T follicular helper cell (primary cell): Measurements from ENCODE around the gene VN1R2.
"Not testable (repeated sequence)": the region's sequence is repeated elsewhere in the genome, so short reads cannot be mapped to it uniquely, and the experiment has no call there.

Experiments used
- DNase-seq: peaks from one replicate; pipeline ENCODE4 v3.0.0-alpha.2; 2020; ENCODE audit warnings: low read depth
- total RNA-seq, 2 experiments: gene quantifications; one replicate each; lab custom pipeline; 2026; lab: John Stamatoyannopoulos, UW

The VN1R2 gene, protein sequence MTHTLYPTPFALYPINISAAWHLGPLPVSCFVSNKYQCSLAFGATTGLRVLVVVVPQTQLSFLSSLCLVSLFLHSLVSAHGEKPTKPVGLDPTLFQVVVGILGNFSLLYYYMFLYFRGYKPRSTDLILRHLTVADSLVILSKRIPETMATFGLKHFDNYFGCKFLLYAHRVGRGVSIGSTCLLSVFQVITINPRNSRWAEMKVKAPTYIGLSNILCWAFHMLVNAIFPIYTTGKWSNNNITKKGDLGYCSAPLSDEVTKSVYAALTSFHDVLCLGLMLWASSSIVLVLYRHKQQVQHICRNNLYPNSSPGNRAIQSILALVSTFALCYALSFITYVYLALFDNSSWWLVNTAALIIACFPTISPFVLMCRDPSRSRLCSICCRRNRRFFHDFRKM
- total RNA-seq, result 0 reads per million in 2 experiments

DNA sequence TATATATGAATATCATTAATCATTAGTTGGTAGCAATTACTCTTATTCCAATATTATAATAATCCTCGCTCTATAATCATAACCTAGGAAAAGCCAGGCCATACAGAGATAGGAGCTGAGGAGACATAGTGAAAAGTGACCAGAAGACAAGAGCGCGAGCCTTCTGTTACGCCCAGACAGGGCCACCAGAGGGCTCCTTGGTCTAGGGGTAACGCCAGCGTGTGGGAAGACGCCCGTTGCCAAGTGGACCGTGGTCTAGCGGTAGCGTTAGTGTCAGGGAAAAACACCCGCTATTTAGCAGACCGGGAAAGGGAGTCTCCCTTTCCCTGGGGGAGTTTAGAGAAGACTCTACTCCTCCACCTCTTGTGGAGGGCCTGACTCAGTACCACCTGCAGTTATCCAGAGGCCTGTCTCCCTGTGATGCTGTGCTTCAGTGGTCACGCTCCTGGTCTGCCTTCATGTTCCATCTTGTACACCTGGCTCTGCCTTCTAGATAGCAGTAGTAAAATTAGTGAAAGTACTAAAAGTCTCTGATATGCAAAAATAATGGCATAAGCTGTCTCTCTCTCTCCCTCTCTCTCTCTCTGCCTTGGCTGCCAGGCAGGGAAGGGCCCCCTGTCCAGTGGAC is at the start of gene VN1R2:
Gene VN1R2, plus strand, starts transcription at position 578 of the 628 bp plus-strand sequence. CDS start 84 bp downstream, outside the sequence.
- DNase-seq, result not testable (repeated sequence)

DNA sequence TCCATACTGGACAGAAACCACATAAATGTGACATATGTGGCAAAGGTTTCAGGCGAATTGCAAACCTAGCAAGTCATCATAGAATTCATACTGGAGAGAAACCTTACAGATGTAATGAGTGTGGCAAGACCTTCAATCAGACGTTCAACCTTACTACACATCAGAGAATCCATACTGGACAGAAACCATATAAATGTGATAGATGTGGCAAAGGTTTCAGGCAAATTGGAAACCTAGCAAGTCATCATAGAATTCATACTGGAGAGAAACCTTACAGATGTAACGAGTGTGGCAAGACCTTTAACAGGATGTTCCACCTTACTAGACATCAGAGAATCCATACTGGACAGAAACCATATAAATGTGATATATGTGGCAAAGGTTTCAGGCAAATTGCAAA is 46.5 kb upstream of the VN1R2 start:
- not testable (repeated sequence) for DNase-seq

DNA sequence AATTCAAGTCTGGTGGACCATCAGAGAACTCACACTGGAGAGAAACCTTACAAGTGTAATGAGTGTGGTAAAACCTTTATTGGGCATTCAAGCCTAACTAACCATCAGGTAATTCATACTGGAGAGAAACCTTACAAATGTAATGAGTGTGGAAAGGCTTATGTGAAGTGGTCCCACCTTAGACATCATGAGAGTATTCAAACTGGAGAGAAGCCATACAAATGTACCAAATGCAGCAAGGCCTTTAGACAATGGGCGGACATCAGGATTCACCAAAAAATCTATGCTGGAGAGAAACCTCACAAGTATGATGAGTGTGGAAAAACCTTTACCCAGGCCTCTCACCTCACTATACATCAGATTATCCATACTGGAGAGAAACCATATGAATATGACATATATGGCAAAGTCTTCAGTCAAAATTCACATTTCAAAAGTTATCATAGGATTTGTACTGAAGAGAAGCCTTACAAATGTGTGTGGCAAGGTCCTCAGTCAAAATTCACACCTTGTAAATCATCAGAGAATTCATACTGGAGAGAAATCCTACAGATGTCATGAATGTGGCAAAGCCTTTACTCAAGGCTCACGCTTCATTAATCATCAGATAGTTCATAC is 45.3 kb upstream of the VN1R2 start:
- no peak for DNase-seq

DNA sequence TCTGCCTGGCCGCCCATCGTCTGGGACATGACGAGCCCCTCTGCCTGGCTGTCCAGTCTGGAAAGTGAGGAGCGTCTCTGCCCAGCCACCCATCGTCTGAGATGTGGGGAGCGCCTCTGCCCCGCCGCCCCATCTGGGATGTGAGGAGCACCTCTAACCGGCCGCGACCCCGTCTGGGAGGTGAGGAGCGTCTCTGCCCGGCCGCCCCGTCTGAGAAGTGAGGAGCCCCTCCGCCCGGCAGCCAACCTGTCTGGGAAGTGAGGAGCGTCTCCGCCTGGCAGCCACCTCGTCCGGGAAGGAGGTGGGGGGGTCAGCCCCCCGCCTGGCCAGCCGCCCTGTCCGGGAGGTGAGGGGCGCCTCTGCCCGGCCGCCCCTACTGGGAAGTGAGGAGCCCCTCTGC is 35.4 kb upstream of the VN1R2 start:
- not testable (repeated sequence) for DNase-seq

DNA sequence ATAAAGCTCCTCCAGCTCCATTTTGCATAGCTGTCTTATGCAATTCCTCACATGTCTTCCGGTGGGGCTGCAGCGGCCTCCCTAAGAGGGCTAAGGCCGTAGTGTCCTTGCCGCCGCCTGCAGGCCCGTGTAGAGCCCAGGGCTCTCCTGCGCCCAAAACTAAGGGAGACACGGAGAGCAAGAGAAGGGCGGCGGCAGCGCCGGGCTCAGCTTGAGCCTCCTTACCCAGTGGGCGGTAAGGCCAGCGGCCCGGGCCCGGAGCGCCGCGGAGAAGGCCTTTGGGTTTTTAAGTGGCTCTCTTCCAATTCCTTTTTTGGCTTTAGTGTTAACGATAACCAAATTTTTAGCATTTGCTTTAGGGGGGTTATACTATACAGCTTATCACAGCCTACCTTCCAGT is 33.5 kb upstream of the VN1R2 start:
- no peak for DNase-seq

DNA sequence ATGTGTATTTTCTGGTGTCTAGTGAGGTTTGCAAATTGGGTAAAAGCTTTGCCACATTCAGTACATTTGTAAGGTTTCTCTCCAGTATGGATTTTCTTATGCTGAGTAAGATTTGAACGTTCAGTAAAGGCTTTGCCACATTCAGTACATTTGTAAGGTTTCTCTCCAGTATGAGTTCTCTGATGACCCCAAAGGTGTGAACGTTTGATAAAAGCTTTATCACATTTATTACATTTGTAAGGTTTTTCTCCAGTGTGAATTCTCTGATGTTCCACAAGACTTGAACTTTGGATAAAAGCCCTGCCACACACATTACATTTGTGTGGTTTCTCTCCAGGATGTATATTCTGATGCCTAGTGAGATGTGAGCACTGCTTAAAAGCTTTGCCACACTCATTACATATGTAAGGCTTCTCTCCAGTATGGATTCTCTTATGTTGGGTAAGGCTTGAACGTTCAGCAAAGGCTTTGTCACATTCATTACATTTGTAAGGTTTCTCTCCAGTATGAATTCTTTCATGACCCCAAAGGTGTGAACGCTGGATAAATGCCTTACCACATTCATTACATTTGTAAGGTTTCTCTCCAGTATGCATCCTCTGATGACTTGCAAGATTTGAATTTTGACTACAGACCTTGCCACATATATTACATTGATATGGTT is 20.8 kb upstream of the VN1R2 start:
- DNase-seq, result no peak

DNA sequence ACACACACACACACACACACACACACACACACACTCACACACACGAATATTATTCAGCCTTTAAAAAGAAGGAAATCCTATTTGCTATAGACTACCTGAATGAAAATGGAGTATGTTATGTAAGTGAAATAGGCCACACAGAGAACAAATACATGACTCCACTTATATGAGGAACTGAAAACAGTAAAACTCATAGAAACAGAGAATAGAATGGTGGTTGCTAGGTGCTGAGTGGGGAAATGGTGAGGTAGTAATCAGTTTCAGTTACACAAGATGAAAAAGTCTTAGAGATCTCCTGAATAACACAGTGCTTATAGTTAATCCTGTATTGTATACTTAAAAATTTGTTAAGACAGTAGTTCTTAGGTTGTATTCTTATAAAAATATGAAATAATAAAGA is 11.6 kb upstream of the VN1R2 start:
- no peak for DNase-seq

DNA sequence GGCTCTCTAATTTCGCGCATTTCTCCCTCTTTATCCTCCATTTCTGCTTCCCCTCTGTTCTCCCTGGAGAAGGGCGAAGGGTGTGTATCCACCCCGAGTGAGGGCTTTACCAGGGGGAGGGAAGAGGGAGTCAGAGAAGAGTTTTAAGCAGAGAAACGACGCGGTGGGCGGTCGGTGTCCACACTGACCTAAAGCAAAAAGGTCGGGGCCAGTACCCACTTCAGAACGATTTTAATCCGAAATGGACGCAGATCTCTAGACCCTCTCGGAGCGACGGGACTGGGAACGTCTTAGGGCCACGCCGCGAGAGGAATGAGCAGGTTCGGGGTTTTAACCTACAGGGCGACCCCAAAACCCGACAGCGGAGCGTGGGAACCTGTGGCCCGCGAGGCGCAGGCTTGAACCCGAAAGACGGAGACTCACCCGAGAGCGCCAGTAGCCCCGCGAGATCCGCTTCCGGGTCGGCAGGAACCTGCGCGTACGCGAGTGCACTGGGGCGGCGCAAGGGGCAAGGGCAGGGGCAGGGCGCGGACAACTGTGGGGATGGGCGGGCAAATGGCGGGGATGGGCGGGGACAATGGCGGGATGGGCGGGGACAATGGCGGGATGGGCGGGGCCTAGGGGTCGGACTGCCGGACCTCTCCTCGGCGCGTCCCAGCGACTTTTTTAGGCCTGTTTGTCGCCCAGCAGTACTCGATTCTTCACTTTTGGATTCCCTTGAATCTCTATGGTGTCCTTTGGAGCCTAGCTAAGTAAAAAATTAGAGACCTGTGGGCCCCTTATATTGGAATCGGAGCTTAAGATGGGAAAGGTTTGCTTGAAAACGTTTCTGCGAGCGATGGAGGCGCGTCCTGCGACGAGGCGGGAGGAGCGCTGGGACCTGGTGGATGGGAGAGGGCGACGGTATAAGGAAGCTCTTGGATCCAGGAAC is 3.4 kb upstream of the VN1R2 start, which contains the start of gene ZNF677:
Gene ZNF677, minus strand, starts transcription at position 463 of the 931 bp plus-strand sequence. CDS start 3,323 bp downstream, outside the sequence.
- DNase-seq, result peak; percentile 56

DNA sequence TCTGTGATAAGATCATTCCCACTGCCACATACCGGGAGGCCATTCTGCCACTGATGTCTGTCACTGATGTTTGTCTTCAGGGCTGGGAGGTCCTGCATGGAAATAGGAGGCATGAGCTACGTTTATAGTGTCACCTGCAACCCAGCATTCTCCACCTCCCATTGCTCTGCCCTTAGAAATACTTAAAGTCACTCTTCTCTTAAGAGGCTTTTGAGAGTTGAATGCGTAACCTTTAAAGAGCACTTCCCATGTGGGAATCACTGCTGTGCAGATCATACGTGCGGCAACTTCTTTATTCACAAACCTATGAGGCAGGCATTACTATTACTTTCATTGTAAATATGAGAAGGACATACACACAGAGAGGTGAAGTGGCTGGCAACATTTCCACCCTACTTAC is 9.5 kb downstream of the VN1R2 start, which contains the start of gene VN1R4:
Gene VN1R4, minus strand, starts transcription at position 101 of the 400 bp plus-strand sequence. Its CDS starts 58 bp downstream, at position 43.
- not testable (repeated sequence) for DNase-seq

DNA sequence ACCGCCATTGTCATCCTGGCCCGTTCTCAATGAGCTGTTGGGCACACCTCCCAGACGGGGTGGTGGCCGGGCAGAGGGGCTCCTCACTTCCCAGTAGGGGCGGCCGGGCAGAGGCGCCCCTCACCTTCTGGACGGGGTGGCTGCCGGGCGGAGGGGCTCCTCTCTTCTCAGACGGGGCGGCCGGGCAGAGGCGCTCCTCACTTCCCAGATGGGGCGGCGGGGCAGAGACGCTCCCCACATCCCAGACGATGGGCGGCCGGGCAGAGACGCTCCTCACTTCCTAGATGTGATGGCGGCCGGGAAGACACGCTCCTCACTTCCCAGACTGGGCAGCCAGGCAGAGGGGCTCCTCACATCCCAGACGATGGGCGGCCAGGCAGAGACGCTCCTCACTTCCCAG is 11.8 kb downstream of the VN1R2 start:
- DNase-seq, result not testable (repeated sequence)

DNA sequence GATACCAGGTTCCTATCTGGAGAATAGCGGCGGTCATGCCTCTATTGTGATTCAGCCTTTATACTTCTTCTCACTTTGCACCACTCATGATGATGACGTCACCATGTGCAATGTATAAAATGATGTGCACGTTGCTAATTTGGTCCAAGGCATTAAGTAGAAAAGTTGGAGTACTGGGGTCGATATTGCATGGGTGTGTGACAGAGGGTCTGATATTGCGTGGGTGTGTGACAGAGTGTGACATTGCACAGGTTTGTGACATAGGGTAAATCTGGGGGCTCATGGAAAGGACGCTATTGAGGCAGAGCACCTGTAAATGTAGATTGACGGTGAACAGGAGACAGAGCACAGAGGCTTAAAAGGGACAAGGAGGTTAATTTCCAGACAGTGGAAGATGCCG is 14.0 kb downstream of the VN1R2 start:
- no peak for DNase-seq

DNA sequence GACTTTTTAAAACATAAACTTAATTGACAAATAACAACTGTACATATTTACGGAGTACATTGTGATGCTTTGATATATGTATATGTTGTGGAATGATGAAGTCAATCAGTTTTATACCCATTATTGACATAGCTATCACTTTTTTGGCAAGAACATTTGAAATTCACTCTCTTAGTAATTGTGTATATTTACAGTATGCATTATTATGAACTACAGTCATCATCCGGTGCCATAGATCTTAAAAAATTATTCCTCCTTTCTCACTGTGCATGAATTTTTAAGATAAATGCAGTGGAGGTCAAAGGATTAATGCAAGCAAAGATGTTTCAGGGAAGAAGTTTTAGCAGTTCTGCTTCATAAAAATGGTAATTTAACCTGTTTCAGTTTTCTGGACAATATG is 17.4 kb downstream of the VN1R2 start:
- DNase-seq, result no peak

DNA sequence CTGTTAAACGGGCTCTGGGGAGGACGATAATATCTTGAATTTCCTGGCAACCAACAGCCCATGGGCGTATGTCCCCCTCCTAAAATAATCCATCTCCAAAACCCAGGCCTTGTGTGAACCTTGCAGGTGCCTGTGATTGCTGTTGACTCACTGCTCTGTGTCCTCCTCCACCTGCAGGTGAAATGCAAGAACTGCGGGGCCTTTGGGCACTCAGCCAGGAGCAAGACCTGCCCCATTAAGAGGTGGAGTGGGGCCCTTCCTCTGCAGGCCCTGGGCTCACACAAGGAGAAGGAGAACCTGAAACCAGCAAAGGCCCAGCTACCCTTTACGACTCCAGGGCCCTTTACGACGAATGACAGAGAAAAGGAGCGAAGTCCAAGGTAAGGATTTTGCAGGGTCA is 23.9 kb downstream of the VN1R2 start:
- not testable (repeated sequence) for DNase-seq

DNA sequence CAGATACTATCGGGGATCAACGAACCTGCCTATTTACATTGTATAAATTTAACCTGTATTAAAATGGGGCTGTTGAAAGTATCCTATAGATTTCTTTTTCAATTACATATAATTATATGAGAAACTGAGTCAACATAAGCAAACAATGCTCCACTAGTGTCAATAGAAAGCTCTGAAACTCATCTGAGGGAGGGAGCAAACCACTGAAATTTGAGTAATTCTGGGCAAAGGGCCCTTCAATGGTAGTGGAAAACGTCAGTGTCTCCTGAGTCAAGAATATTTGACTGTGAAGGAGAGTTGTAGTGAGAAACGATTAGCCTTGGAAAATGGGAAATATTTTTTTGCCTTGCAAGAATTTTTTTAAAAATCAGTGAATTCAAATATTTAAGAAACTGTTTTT is 27.0 kb downstream of the VN1R2 start:
- no peak for DNase-seq

DNA sequence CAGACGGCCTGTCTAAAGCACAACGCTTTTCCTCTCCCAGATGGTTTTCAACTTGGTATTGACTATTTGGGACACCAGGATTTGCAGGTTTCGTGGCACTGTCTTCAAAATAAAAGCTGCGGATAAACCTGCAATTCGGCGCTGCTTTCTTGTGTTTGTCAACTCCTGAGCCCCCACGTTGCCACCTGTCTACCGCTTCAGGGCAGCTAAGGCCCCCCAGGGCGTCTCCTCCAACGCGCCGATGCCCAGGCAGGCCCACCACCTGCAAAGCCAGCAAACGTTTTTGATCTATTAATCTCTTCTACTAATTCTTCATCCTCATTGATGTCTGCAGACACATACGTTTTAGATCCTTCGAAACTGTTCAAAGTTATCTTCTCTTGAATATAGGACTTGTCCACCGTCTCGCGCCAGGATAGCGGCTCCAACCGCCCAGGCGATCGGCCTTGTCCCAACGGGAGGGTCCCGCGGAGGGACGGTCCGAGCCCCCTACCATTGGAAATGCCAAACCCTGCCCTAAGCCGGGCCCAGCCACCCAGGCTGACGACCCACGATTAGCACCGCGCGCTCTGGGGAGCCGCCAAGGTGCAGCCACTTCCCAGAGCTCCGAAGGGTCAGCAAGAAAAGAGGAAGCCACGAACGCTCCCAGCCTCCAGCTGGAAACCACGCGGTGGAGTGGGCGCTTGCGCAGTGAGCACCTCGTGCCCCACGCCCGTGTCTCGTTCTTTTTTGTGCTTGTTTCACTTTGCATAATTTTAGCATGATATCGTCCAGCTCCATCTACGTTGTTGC is 32.9 kb downstream of the VN1R2 start:
- no peak for DNase-seq

DNA sequence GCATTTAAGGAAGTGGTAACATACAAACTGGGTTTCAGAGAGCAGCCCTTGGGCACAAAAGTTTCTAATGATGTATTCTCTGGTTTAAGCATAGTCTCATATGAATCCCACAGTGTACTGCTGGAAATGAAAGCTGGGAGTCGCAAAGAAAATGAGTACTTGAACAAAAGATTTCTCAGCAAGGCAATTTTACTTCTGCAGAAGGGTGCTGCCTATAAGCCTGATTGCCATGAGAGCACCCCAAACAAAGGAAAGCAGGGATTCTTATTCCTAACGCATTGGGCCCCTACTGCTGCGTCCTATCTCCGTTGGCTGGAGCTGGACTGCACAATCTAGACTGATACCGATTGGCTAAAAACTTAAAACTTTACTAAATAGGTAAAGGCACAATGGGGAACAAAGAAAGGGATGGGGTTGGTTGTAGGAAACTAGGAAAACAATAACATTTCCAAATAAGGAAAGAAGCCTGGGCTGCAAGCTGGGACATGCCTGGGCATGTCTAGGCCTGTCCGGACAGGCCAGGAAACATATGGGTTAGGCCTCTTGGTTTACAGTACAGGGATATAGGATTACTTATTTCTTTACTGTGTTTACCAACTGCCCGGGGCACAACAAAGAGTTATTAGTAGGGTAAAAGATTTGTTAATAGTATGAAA is 36.8 kb downstream of the VN1R2 start:
- DNase-seq, result no peak

DNA sequence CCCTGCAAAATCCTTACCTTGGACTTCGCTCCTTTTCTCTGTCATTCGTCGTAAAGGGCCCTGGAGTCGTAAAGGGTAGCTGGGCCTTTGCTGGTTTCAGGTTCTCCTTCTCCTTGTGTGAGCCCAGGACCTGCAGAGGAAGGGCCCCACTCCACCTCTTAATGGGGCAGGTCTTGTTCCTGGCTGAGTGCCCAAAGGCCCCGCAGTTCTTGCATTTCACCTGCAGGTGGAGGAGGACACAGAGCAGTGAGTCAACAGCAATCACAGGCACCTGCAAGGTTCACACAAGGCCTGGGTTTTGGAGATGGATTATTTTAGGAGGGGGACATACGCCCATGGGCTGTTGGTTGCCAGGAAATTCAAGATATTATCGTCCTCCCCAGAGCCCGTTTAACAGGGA is 43.2 kb downstream of the VN1R2 start:
- not testable (repeated sequence) for DNase-seq

DNA sequence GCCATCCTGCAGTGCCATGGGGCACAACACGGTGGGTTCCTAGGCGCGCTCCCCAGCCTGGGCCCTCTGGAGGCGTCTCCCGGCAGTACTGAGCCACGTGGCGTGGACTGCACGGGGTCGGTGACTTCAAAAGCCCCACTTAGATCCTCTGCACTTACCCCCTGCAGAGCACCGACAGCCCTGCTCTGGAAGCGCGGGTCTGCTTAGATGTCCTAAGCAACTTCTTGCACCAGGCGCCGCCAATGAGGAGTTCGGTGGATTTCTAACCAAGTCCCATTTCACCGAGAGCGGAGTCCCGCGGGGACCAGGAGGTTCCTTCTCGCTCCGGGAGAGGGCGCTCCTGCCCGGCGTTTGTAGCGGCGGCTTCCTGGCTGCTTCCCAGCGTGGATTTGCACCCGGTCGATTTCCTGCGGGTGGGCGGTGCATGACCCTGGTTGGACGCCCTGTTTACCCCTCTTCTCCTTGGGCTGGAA is 50.3 kb downstream of the VN1R2 start:
- DNase-seq, result no peak
